NCI-H187 treated with DMSO at 0.1 percent for 48 hours (cell line): ENCODE measurements around the gene MESD.

Experiments used
- DNase-seq: peaks from one replicate; lab custom pipeline; 2025; lab: John Stamatoyannopoulos, UW

The MESD gene

DNA sequence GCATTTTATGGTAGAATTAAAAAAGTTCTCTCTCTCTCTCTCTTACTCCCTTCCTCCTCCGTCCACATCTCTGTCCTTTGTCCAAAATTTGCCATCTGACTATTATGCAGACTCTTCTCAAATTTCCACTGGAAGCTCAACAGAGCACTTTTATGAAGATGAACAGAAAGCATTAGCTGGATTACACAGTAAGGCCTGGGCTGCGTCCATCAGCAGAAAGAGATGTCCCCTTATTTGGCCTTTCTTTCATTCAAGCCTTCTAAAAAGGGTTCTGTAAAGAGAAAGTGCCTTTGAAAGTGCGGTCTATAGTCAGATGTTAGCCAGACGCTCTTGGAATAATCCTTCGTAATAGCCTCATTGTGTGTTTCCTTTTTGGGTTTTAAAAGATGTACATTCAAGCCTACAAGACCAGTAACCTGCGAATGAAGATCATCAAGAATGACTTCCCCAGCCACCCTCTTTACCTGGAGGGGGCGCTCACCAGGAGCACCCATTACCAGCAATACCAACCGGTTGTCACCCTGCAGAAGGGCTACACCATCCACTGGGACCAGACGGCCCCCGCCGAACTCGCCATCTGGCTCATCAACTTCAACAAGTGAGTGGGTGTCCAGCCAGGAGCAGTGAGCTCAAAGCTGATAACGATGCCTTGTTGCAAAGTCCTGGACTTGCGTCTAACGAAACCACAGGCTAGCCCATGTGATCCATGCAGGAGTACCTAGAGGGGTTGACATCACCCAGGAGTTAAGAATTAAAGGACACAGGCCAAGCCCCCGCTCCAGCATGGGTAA lies 53.1 kb downstream of the MESD start:
- DNase-seq: no peak

DNA sequence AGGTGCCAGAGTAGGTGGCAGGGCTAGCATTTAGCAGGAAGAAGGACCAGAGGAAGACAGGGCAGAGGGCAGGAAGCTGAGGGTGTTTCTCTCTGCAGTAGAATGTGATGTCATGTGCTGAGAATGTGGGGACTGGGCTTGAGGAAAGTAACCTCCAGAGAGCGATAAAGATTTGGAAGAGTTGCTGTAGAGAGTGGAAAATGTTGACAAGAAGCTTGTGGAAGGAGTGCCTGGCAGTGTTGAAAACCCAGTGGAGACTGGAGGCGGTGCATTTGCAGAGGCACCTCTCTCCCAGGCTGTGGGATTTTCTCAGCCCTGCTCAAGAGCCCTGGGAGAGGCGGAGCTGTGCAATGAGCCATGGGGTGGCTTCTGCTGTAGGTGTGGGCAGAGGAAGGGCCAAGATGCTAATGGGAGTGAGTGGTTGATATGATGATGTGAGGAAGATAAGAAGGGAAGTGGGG lies 54.8 kb downstream of the MESD start:
- no peak for DNase-seq

DNA sequence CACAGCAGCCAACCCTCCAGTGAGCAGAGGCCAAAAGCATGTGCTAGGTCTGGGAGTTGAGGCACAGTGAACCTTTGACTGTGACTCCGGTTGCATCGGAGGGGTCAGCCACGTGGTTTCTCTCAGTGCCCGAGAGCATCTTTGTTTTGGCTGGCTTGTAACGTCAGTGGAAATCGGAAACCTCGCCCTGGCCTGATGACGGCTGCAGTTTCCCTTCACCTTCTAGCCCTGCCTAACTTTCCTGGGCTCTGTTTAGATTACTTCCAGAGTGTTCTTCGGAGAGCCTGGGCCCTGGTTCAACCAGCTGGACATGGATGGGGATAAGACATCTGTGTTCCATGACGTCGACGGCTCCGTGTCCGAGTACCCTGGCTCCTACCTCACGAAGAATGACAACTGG lies 56.6 kb downstream of the MESD start:
- no peak for DNase-seq

DNA sequence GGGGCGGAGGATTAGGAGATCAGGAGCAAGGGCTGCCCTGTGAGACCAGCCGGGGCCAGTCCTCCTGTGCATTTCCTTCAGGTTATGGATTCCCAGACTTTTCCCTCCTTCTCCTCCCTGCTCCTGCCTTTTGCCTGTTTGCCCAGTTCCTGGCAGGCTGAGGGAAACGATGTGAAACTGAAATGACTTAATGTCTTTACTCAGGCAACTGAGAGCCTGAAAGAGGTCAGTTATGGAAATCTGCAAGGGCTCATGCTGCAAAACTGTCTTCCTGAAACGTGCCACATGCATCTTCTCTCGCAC lies 57.2 kb downstream of the MESD start:
- DNase-seq: no peak

DNA sequence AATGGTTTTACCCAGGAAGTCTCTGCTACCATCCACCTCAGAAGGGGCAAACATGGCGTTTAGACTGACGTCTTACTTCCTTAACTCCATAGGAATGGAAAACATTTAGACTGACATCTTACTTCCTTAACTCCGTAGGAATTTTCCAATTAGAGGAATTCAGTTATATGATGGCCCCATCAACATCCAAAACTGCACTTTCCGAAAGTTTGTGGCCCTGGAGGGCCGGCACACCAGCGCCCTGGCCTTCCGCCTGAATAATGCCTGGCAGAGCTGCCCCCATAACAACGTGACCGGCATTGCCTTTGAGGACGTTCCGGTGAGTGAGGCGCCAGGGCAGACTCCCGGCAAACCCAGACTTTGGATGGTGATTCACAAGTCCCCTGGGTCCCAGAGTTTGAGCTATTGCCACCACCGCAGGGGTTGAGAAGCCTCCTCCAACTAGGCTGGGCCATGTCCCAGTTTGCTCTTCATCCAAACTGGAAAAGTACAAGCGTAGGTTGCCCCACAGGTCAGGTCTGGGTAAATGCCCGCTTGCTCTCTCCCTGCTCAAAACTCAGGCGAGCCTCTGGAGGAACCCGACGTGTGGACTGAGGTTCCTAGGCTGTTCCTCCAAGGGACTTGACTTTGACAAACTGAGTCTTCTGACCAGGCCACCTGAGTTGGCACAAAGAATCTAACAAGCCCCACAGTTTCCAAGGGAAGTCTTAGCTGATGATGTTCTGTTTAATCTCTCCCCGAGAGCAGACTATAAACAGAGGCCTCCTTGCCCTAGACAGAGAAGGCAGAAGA lies 57.7 kb downstream of the MESD start:
- DNase-seq: no peak

DNA sequence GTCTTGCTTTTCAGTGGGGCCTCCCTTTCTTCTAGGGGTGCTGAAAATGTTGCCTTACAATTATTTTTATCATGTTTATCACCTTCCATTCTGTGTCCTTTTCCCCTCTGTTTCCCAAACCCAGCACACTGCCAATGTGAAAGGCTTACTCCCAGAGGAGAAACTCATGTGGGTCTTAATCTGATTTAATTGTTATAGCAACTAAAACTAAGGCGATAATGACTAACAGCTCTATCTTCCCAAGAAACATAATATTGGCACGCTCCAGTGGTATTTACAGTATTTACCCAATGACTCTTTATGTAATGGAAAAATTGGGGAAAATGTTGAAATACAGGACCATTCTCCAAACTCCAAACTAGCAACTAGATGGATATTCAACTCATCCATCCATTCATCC lies 58.4 kb downstream of the MESD start:
- DNase-seq: no peak

DNA sequence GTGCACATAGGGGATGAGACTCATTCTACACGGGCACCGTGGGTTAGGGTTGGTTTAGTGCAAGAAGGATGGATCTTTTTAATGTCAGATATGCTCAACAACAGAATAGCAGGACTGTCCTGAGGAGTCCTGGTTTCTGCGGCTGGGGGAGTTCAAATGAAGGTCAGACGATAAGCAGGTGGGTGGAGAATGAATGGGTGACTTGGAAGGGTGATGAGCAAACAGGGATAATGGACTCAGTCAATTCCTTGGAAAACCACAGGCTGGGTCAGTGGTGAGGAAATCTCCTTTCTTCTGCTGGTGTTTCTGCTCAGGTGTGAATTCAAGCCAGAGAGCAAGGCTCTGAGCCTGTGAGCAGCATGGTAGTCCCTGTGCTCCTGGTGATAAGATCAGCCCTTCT lies 59.9 kb downstream of the MESD start:
- DNase-seq: no peak

DNA sequence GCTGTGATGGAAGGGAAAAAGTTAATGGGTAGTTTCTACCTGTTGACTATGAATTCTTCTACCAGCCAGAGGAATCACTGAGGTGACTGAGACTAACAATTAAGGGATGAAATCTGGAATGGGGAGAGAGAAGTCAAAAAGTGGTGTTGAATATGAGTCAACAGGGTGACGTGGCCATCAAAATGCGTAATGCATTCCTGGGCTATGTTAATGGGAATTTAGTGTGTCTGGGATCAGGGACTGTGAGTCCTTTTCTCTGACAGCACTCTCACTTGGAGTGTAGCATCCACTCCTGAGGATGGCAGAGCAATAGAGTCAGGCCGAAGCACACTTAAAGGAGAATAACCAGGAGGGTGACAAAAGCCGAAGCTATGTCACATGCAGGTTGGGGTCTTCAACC lies 60.4 kb downstream of the MESD start:
- DNase-seq: no peak

DNA sequence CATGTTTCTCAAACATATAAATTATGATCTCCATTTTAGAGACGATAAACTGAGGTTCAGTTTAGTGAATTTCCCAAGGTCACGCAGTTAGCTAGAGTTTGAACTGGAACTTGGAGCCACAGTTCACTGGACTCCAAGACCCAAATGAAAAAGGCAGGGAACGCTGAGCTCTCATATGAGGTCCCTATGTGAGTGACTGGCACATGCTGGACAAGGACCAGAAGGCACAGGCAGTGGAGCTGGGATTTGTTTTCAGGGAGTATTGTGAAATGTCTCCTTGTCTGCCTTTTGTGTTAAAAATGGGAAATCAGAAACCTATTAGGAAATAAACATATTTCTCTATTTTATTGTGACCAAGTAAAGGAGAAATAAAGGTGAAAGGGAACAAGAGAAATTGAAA lies 63.5 kb downstream of the MESD start:
- DNase-seq: no peak

DNA sequence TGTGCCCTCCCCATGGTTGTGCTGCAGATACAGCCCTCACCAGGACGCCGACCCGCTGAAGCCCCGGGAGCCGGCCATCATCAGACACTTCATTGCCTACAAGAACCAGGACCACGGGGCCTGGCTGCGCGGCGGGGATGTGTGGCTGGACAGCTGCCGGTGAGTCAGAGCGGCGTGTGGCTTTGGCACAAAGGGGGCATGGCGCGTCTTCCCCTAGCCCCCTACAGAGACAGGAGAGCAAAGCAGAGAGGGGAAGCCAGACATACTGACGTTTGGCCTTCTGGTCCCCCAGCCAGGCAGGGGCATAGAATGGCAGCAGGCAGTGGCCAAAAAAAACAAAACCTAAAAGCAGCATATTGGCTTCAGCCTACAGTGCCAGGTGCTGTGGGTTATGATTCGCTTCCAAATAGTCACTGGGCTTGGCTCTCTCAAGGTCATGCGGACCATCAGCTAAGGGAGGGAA lies 64.0 kb downstream of the MESD start:
- DNase-seq: no peak

DNA sequence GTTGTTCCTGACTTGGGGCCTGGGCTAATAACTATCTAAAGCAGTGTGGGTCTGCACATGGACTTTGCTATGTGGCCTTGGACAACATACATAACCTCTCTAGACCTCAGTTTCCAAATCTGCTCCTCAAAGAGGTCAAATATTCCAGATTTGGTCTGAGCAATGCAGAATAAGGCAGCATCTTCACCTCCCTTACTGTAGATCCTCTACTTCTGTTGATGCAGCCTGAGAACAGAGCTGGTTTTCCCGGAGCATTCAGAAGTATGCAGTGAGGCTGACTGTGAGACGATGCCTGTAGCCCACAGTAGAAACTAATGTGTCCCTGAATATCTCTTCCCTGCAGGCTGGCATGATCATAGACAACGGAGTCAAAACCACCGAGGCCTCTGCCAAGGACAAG lies 65.3 kb downstream of the MESD start:
- DNase-seq: no peak

DNA sequence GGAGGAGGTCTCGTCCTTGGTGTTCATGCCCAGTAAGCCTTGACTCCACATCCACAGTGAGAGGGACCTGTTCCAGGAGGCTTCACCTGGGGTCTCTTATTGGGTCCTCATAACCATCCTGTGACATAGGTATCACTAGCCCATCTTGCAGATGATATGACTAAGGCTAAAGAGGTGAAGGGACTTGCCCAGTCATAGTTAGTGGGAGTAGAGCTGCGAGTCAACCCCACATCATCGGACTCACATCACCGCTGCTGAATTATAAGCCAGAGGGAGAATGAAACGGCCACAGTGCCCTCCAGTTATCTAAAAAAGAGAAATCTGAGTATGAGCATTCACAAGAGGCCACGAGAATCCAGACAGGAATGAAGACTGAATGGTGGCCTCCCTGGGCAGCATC lies 66.0 kb downstream of the MESD start:
- no peak for DNase-seq

DNA sequence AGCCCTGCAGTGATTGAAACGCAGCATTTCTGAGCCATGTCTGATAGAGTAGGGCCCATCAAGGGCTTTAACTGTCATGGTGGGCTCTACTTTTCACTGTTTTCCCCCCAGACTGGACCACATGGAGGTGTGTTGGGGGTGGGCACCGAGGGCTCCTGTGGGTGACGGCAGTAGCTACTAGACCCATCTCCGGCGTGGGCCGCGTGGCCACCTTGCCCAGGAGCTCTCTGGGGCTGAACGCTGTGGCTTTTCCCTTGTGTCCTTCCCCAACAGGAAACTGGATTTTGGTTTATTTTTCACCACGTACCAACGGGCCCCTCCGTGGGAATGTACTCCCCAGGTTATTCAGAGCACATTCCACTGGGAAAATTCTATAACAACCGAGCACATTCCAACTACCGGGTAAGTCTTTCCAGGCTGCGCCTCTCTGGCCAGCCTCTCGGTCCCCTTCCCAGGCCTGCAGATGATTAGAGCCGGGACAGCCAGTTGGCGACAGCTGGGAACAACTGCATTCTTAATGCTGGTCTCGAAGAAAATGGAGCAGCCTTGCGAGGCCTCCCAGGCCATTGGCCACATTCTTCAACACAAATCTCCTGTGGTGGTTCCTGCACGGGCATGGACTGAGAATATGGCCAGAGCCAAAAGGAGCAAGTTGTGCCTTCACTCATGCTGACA lies 67.7 kb downstream of the MESD start:
- DNase-seq: no peak

DNA sequence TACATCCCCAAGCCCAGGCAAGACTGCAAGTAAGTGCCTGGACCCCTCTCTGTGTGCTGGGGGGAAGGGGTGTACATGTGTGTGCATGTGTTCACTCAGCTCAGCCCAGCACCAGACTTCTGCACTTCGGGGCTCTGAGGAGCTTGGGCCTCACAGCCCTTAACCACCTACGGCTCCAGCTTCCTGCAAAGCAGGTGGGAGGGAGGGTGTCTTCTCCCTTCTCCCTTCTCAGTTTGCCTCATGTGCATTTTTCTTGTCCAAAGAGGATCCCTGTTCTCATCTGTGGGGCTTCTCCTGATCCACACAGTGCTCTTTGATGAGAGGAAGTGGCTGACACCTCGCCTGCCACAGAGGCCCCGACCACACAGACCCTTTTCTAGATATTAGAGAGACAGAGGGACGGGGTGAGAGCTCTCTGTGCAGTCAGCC lies 69.3 kb downstream of the MESD start:
- no peak for DNase-seq

DNA sequence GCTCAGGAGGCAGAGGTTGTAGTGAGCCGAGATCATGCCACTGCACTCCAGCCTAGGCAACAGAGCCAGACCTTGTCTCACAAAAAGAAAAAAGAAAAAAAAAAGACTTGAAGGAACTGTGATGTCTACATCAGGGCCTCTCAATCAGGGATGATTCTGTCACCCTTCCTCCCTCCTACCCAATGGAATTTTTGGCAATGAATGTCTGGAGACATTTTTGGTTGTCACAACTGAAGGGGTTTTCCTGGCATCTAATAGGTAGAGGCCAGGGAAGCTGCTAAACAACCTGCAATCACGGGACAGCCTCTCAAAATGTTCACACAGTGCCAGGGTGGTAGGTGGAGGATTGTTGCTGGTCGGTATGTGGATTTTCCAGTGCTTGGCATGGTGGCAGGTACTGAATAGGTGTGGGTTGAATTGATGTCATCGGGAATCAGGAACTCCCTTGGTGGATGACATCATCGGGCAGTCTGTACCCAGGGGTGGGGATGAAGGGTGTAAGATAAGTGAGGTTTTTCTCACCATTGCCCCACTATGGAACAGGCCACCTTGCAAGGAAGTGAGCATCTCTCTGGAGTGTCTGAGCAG lies 71.3 kb downstream of the MESD start:
- no peak for DNase-seq

DNA sequence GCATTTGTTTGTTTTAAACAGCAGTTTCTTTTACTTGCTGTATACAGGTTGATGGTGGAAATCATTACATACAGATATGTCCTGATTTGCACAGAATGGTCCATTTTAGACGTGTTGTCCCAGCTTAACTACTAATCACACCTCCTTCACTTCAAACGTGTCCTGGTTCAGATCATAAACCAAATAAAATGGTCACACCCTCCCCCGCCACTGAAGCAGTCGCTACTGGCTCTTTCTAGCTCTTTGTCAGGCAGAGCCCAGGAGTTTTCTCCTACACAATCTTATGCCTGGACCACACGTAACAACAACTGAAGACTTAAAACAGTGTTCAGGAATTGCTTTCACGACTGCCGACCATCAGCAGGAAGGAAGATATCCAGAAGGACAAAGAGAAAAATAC lies 73.6 kb downstream of the MESD start:
- no peak for DNase-seq

DNA sequence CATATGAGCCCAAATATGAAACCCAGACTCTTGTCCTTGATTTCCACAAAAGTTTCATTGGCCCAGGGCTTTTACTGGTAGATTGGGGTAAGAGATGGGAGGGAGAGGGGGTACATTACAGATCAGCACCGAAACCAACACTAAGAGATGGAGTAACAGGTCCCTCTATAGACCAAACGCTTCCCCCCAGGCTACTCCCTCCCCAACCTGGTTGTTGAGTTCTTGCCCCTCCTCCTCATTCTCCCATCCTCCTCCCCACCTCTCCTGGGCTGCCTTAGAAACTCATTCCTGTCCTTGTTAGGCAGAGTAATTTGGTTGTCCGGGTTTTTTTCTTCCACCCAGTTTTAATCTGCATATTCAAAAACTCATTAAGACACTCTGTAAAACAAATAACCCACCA lies 74.1 kb downstream of the MESD start:
- DNase-seq: no peak

DNA sequence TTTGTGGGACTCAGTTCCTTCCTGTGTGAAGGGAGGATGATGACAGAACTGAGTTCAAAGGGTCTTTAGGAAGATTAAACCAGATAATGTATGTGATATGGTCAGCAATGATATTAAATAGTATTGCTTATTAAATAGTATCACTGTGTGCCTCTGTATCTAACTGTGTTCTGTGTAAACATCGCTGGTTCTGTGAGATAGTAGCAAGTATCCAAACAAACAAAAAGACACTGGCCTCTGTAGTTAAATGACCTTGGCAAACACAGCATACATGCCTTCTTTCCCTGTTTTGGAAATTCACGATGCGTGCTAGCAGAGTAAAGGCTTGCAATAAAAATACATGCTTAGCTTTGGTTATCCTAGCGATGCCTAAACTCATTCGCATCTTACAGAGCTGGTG lies 76.1 kb downstream of the MESD start:
- DNase-seq: no peak

DNA sequence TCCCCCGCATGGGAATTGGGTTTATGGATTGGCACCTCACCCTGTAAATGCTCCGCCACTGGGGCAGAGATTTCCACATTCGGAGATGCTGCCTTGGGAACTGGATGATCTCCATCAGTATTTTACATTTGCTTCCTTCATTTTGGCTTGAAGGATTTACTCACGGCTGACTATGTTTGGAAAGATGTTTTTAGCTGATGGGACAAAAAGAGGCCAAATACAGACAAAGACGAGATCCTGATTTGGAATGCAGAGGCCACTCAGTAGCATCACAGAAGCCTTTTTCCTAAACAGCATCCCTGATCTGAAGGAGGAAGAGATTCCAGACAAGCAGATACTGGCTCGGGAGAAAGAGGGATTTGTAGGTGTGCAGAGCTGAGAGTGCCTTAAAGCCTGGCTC lies 76.9 kb downstream of the MESD start:
- no peak for DNase-seq

DNA sequence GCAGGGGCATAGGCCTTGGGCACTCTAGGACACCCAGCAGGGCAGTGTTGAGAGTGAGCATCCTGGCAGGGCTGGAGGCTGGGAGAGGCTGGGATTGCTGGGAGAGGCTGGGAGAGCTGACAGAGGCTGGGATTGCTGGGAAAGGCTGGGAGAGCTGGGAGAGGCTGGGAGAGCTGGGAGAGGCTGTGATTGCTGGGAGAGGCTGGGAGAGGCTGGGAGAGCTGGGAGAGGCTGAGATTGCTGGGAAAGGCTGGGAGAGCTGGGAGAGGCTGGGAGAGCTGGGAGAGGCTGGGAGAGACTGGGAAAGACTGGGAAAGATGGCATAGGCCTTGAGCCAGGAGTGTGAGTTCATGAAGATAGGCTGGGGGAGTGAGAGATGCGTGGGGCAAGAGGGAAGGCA lies 77.8 kb downstream of the MESD start:
- DNase-seq: no peak

DNA sequence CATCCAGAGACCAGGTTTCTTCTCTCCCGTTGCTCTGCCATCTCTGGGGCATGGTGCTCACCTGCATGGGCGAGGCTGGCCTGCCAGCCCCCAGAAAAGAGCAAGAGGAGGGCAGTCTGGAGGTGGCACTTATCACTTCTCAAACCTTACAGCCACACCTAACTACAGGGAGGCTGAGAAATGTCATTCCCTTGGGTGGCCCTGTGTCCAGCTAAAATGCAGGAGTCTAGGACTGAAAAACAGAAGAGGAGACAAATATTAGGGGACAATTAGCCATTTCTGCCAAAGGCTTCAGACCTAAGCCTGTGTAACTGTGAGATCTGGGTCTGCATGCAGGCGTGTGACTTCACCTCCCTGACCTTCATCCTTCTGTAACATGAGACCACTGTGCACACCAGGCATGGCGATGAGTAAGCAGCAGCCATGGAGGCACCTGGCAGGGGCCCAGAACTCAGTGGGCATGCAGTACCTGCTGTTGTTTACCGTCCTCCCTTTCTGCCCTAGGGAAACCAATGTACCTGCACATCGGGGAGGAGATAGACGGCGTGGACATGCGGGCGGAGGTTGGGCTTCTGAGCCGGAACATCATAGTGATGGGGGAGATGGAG lies 83.4 kb downstream of the MESD start:
- DNase-seq: peak; percentile 3

DNA sequence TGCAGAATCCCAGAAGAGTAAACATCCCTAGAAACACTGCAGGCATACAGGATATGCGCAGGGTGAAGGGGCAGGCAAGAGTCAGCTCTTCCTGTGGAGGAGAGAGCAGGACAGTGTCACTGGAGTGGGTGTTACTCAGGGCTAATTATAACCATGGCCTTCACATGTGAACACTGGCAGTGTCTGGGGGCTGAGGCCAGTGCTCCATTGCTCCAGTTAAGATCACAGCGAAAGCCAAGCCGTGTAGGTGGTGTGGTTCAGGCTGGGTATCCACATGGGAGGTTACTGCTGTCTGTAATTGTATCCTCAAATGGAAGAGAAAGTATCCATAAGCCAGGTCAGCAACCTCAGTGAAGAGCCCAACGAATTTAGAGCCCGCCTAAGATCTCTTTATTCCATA lies 84.6 kb downstream of the MESD start:
- DNase-seq: no peak
